GM19372 (cell line): ENCODE results near the gene OSBPL10.
"Not testable (repeated sequence)": the region's sequence is repeated elsewhere in the genome, so short reads cannot be mapped to it uniquely, and the experiment has no call there.

ENCODE experiments used
- ATAC-seq: cut with Tn5 transposase; IDR thresholded peaks from one replicate; pipeline ENCODE4 v1.9.1; 2021; ENCODE audit warnings: mild to moderate bottlenecking, low read depth, moderate library complexity; ENCODE audit not compliant: unreplicated experiment

Gene OSBPL10

DNA sequence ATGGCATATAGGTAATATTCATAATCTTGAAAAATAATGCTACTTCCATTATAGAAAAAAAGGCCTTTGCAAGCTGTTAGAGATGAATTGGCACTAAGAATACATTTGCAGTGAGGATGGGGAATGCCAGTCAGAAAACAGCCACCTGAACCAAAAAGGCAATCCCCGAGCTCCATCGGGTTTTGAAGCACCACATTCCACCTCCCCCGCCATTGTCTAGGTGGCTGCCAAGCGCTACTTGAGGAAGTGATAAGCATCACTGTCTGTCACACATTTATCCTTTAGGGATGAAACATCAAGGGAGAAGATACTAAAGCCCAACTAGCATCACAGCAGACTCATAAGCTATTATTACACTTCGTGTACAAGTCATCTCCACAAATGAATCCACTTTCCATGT lies 112.8 kb downstream of the OSBPL10 start:
- no peak for ATAC-seq

GRCh38 chr3:31862666-31863279 lies 118.3 kb downstream of the OSBPL10 start:
- ATAC-seq, result no peak

DNA sequence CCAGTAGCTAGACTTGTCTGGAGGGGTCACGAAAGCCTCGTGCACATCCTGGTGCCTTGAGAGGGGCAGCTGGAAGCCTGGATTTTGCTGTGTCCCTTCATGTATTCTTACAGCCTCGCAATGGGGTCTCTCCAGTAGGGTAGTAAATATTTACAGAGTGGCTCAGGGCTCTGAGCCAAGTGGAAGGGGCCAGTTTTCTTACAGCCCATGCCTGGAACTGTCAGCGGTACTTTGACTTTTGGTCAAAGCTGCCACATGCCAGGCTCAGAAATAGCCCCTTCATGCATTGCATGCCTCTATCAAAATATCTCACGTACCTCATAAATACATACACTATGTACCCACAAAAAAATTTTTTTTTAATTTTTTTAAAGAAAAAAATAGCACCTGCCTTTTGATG lies 119.2 kb downstream of the OSBPL10 start:
- no peak for ATAC-seq

DNA sequence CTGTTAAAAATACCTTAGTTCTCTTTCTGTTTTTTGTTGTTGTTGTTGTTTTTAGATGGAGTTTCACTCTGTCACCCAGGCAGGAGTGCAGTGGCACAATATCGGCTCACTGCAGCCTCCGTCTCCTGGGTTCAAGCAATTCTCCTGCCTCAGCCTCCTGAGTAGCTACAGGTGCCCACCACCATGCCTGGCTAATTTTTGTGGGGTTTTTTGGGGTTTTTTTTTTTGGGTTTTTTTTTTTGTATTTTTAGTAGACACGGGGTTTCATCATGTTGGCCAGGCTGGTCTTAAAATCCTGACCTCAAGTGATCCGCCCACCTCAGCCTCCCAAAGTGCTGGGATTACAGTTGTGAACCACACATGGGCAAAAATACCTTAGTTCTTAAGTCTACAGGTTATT lies 120.4 kb downstream of the OSBPL10 start:
- ATAC-seq, result not testable (repeated sequence)

GRCh38 chr3:31859245-31859644 lies 121.8 kb downstream of the OSBPL10 start:
- no peak for ATAC-seq

- ATAC-seq, result no peak
Observed at GRCh38 chr3:31858439-31858838, 122.6 kb downstream of the OSBPL10 start.

DNA sequence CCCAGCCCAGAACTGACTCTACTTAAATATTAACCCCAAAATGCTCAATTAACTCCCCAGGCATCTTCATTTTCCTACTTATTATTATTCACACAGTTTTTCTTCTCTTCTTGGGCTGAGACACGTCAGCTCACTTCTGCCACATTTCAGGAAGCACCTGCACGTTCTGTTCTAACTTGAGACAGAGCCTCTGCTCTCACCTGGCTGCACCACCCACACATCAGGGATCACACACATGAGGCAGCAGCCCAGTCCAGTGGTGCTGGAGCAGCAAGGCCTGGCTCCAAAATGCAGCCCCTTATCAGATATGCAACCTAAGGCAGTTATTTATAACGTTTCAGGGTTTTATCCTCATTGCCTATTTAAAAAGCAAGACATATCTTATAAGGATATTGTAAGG lies 127.5 kb downstream of the OSBPL10 start:
- no peak for ATAC-seq

DNA sequence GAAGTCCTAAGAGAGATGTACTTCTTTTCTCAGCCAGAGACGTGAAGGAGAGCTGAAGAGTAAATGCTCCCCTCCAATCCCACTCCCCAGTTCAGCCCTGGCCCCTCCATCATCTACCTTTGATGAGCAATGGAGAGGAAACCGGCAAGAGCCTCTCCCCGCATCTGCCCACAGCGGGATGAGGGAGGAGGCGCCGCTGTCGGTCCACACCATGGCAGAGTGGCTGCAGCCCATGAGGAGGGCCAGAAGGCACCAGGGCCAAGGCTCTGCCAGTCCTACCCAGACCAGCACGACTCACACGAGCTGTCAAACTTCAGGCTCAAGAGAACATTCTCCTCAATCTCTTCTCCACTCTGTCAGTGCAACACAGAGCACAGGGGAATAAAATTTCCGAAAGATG lies 129.8 kb downstream of the OSBPL10 start:
- ATAC-seq, result no peak

DNA sequence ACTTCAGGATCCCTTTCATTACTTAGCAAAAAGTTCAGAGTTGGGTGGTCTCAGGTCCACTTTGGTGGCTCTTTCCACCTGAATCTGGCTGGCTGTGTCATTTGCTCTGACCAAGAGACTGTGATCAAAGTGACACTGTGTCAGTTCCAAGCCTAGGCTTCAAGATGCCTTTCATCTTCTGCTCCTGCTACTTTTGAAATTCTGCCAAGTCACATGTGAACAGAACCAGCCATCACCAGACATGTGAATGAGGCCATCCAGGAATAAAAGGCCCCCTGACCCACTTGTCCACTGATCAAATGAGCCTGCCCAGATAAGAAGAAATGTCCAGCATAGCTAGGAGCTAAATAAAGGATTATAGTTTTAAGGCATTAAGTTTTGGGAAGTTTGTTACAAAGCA lies 132.2 kb downstream of the OSBPL10 start:
- no peak for ATAC-seq

DNA sequence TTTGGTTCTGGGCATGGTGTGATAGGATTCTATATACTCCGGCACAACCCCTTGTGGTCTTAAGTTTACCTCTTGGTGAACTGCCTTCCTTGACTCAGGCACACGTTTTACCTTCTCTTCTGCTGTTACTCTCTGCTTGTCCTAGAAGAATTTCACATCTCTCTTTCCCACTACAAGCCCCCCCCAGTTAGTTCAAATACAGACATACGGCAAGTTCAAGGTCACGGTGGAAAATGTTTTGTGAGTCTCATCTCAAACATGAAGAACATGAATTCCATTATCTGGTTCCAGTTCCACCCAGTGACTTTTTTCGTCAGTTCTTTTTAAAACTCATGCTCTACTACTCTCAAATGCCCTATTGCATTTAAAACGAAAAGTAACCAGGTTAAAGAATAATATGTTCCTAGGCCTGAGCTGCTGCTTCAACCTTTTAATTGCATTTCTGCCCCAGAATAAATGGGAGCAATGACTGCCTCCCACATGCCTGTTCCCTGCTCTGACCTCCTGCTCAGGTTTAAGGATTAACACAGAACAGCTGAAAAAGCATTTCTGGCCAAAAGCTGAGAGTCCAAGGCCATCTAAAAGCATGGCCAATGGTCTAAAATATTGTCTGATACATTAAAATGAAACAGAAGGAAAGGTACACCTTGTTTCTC lies 132.8 kb downstream of the OSBPL10 start:
- no peak for ATAC-seq

DNA sequence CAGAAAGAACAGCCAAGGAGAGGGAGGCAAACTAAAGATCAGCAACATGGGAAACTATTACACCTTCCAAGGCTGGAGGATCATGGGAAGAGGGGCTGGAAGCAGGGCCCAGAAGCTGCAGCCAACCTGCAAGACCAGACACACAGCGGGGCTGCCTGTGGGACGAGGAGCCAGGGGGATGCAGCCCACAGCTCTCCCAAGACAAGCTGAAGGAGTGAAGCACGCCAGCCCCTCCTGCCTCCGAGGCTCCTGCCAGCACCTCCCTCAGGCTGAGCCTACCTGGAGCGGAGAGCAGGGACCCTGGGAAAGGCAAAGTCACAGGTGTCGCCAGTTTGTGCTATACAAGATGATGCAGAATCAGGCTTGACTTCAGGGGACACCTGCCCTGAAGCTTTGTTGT lies 133.3 kb downstream of the OSBPL10 start:
- no peak for ATAC-seq

DNA sequence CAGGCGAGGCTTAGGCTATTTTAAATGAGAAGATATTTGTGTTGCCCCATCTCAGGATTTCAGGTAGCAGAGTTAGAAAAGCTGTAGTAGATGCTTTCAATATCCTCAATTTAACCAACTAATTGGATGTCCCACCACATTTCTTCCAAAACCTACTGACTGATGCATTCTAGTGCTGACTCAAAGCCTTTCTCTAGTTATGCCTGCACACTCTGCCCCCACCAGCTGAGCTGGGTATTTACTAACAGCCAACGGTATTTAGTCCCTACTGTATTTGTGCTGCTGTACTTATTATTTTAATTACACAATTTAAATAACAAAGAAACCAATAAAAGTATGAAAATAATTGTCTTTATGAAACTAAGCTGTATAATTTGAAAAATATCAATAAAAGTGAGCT lies 139.5 kb downstream of the OSBPL10 start:
- ATAC-seq, result no peak

DNA sequence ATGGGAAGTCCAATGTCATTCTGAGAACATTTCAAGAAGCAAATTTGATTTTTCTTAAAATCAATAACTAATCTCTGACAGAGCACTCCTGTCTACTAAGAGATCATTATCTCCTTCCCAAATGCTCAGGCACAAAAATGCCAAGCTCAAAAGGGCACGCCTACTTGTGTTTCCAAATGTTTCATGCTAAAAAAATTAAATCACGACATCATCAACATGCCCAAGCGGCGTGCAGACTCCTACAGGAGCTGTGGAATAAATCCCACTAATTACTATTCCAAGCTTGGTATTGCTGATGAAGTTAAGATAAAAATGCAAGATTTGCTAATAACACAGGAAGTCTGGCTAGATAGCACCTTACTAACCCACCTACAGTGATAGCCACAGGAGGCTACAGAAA lies 140.8 kb downstream of the OSBPL10 start:
- no peak for ATAC-seq

DNA sequence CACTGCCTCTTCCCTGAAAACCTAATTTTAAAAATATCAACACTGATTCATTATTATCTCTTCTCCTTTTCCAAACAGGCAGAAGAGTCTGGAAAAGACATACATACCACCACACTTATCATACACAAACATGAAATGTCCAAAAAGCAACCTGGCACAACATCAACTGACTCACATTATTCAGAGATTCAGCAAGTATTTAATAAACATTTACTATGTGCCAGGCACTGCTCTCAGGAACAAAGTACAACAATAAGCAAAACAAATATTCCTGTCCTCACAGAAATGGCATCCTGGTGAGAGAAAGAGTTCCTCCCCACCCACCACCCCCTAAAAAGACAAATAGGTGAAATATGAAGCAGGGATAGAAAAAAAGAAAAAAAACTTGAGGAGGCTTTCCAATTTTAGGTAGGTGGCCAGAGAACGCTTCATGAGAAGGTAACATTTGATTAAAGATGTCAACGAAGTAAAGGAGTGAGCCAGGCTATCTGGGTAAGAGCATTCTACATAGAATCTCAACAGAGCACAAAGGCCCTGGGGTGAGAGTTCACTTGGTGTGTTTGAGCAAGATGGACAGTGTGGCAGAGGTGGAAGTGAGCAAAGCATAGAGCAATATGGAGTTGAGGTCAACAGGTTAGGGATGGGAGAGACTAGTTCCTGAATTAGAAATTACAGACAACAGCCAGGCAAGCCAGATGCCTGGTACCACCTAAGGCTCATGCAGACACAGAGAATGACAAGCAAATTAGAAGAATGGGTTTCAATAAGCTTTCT lies 141.7 kb downstream of the OSBPL10 start:
- ATAC-seq, result no peak

GRCh38 chr3:31836131-31837075 lies 144.7 kb downstream of the OSBPL10 start:
- no peak for ATAC-seq

GRCh38 chr3:31833391-31834190 lies 147.5 kb downstream of the OSBPL10 start:
- ATAC-seq, result no peak

GRCh38 chr3:31832551-31832950 lies 148.5 kb downstream of the OSBPL10 start:
- ATAC-seq, result no peak

GRCh38 chr3:31831591-31831990 lies 149.5 kb downstream of the OSBPL10 start:
- no peak for ATAC-seq

GRCh38 chr3:31829826-31830426 lies 151.1 kb downstream of the OSBPL10 start:
- no peak for ATAC-seq
